Prostate gland (tissue), 2 donors: ENCODE results near the gene SPRTN.

Experiments used
- CTCF ChIP-seq, 4 experiments: fragments of 200-600 bp in 2 of 4; fragments of 450-650 bp in 2 of 4; sonication (generic) in 2 of 4; IDR thresholded peaks; 1 replicate in 3 of 4; 2 replicates in 1 of 4; pipeline ENCODE4 v1.5.1; 2016 to 2019; ENCODE audit warnings: antibody characterized with exemption in 4 of 4, mild to moderate bottlenecking in 2 of 4, moderate library complexity in 2 of 4
- POLR2A ChIP-seq: fragments of 450-650 bp; IDR thresholded peaks from one replicate; pipeline ENCODE4 v1.6.1; 2016; ENCODE audit warnings: antibody characterized with exemption, mild to moderate bottlenecking
- POLR2AphosphoS5 ChIP-seq: sonication (generic); formaldehyde crosslinking; IDR thresholded peaks from one replicate; pipeline ENCODE4 v1.6.1; 2017; ENCODE audit warnings: antibody characterized with exemption

DNA sequence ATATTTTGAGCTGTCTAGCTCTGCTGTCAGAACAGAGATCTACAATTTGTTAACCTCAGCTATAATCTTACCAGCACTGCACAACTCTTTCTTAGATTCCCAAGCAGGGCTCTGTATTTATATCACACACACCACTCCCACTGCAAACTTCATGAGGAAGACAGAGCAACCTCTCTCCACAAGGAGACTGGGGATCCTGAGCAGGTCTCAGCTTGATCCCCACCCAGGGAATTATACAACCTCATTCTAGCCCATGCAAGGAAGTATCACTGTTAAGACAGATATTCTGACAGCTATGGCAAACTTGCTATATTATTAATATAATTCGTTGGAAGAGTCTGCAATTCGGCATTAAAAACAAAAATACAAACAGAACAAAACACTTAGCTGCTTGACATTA lies 43.6 kb downstream of the SPRTN start:
- TF ChIP-seq CTCF (IDR thresholded peaks at IDR 0.05) (no peak), POLR2A (no peak), POLR2AphosphoS5 (no peak)
